Uterus (tissue), 4 donors: ENCODE measurements around the gene BCAS3. TPM values are rescaled to one million over a fixed set of nuclear protein-coding genes. Genes with fewer than 3 reads are reported as not detected.
A peak's percentile ranks its signal among the peaks of the same experiment; 100 is the strongest.
"Not testable (repeated sequence)": the region's sequence is repeated elsewhere in the genome, so short reads cannot be mapped to it uniquely, and the experiment has no call there.

Experiments
- DNase-seq, 2 donors: peaks; one replicate each; pipeline ENCODE4 v3.0.0-alpha.2; 2019 to 2020
- H3K27ac ChIP-seq, 2 donors: fragments of 200-600 bp; sonication (generic); 1 replicate in 1 of 2; 2 replicates in 1 of 2; pipeline ENCODE4 v1.5.1; 2016 to 2018
- H3K27me3 ChIP-seq, 2 donors: fragments of 200-600 bp; sonication (generic); one replicate each; pipeline ENCODE4 v1.5.1; 2018 to 2019; ENCODE audit warnings: control low read depth in 1 of 2
- H3K36me3 ChIP-seq, 2 donors: fragments of 200-600 bp; sonication (generic); one replicate each; pipeline ENCODE4 v1.5.1; 2019; ENCODE audit warnings: control low read depth in 1 of 2
- H3K4me1 ChIP-seq, 2 donors: fragments of 200-600 bp; sonication (generic); one replicate each; pipeline ENCODE4 v1.5.1; 2018 to 2019; ENCODE audit warnings: control low read depth in 1 of 2
- H3K4me3 ChIP-seq, 2 donors: fragments of 200-600 bp; sonication (generic); 1 replicate in 1 of 2; 2 replicates in 1 of 2; pipeline ENCODE4 v1.5.1; 2018 to 2019; ENCODE audit warnings: mild to moderate bottlenecking in 1 of 2
- H3K9me3 ChIP-seq, 2 donors: fragments of 200-600 bp; sonication (generic); one replicate each; pipeline ENCODE4 v1.5.1; 2019; ENCODE audit warnings: control low read depth in 1 of 2
- POLR2A ChIP-seq, 2 donors: fragments of 450-650 bp; IDR thresholded peaks; one replicate each; pipeline ENCODE4 v1.6.1; 2016; ENCODE audit warnings: antibody characterized with exemption in 2 of 2, mild to moderate bottlenecking in 1 of 2, moderate library complexity in 1 of 2
- intact Hi-C: fragments of 100-400 bp; cut with DNase I; formaldehyde crosslinking; loops from one replicate; pipeline ENCODE4 v1.15.1; 2023; ENCODE audit warnings: low total_unique reads
- total RNA-seq, 4 donors: library from RNA; depleted of rRNA in 3 of 4; stranded (reverse); fragments of >200 nt in 3 of 4; gene quantifications; one replicate each; pipeline versions ENCODE4 v1.1.0 to v1.2.4, GENCODE V29; 2014 to 2023
- TF ChIP-seq, protein P1 (sequence below), 4 experiments: fragments of 200-600 bp in 2 of 4; fragments of 450-650 bp in 2 of 4; sonication (generic) in 2 of 4; IDR thresholded peaks; one replicate each; pipeline ENCODE4 v1.5.1; 2016 to 2019; ENCODE audit warnings: antibody characterized with exemption in 4 of 4, mild to moderate bottlenecking in 2 of 4, moderate library complexity in 1 of 4
- donor health status: DM: yes; HTN: yes; CAD: no.

BCAS3 gene
- total RNA-seq, 4 donors from 2014 or later = 42.6 to 147 (median 83.7) TPM

- H3K4me1 ChIP-seq = no peaks in the 10 kb centered on the region
- intact Hi-C loops = no loop called here
- H3K9me3 ChIP-seq = no peaks in the 10 kb centered on the region
- peak overlapping the region in 1 of 2 donors; percentile 9 for H3K27ac ChIP-seq
- H3K27me3 ChIP-seq = no peaks in the 10 kb centered on the region
- no peak for TF ChIP-seq POLR2A (IDR thresholded peaks at IDR 0.05)
- TF ChIP-seq, protein P1, sequence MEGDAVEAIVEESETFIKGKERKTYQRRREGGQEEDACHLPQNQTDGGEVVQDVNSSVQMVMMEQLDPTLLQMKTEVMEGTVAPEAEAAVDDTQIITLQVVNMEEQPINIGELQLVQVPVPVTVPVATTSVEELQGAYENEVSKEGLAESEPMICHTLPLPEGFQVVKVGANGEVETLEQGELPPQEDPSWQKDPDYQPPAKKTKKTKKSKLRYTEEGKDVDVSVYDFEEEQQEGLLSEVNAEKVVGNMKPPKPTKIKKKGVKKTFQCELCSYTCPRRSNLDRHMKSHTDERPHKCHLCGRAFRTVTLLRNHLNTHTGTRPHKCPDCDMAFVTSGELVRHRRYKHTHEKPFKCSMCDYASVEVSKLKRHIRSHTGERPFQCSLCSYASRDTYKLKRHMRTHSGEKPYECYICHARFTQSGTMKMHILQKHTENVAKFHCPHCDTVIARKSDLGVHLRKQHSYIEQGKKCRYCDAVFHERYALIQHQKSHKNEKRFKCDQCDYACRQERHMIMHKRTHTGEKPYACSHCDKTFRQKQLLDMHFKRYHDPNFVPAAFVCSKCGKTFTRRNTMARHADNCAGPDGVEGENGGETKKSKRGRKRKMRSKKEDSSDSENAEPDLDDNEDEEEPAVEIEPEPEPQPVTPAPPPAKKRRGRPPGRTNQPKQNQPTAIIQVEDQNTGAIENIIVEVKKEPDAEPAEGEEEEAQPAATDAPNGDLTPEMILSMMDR (IDR thresholded peaks at IDR 0.05) = no peak
- no peaks in the 10 kb centered on the region for H3K36me3 ChIP-seq
- no peak for DNase-seq
- H3K4me3 ChIP-seq = no peak overlapping the region
Observed at GRCh38 chr17:61352781-61353491, 675.3 kb downstream of the BCAS3 start.

- Histone ChIP-seq H3K36me3 (no peaks in the 10 kb centered on the region), H3K27me3 (no peaks in the 10 kb centered on the region), H3K4me3 (no peak overlapping the region), H3K27ac (no peak overlapping the region), H3K4me1 (no peaks in the 10 kb centered on the region), H3K9me3 (no peaks in the 10 kb centered on the region)
- TF ChIP-seq, protein P1 (IDR thresholded peaks at IDR 0.05) = no peak
- TF ChIP-seq POLR2A (IDR thresholded peaks at IDR 0.05) = no peak
- intact Hi-C loops = no loop called here
- DNase-seq = no peak
Observed at GRCh38 chr17:61353615-61354014, 676.0 kb downstream of the BCAS3 start.

GRCh38 chr17:61354895-61355874 is 677.5 kb downstream of the BCAS3 start:
- TF ChIP-seq, protein P1 (IDR thresholded peaks at IDR 0.05) = no peak
- TF ChIP-seq POLR2A (IDR thresholded peaks at IDR 0.05) = no peak
- intact Hi-C loops = no loop called here
- Histone ChIP-seq H3K4me3 (no peak overlapping the region), H3K36me3 (no peaks in the 10 kb centered on the region), H3K27me3 (no peaks in the 10 kb centered on the region), H3K4me1 (no peaks in the 10 kb centered on the region), H3K9me3 (no peaks in the 10 kb centered on the region), H3K27ac (no peak overlapping the region)
- no peak for DNase-seq

- H3K27me3 ChIP-seq, H3K27ac ChIP-seq, H3K36me3 ChIP-seq, H3K4me1 ChIP-seq, H3K9me3 ChIP-seq, DNase-seq, intact Hi-C loops, H3K4me3 ChIP-seq: not testable (repeated sequence)
Observed at GRCh38 chr17:61357061-61357460, 679.4 kb downstream of the BCAS3 start.

DNA sequence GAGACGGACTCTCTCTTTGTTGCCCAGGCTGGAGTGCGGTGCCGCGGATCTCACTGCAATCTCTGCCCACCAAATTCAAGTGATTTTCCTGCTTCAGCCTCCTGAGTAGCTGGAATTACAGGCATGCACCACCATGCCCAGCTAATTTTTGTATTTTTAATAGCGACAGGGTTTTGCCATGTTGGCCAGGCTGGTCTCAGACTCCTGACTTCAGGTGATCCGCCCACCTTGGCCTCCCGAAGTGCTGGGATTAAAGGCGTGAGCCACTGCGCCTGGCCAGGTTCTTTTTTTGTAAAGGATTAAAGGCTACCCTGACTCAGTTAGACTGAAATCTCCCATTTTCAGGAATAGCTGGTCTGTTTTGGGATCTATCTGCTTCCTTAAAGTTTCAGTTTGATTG is 681.9 kb downstream of the BCAS3 start:
- DNase-seq, H3K4me3 ChIP-seq, H3K27me3 ChIP-seq, H3K36me3 ChIP-seq, H3K9me3 ChIP-seq, H3K4me1 ChIP-seq, intact Hi-C loops, H3K27ac ChIP-seq: not testable (repeated sequence)
